ENCODE measurements around the gene TDRD1.

TDRD1 gene

GRCh38 chr10:114271779-114272167 is 92.6 kb downstream of the TDRD1 start:
- no peak for TF ChIP-seq POLR2A (IDR thresholded peaks at IDR 0.05; ENCODE audit: low read depth, low read length)
- DNase-seq (ENCODE audit: insufficient read length) (no peak), FAIRE-seq (no peak)

GRCh38 chr10:114272696-114273095 is 93.5 kb downstream of the TDRD1 start:
- no peak for FAIRE-seq
- no peak for DNase-seq (ENCODE audit: insufficient read length)
- no peak for TF ChIP-seq TAF1 (IDR thresholded peaks at IDR 0.05; ENCODE audit: borderline replicate concordance, low read depth, low read length)
- TF ChIP-seq POLR2AphosphoS5 (IDR thresholded peaks at IDR 0.05; ENCODE audit: low read depth, low read length) = no peak
- no peak for TF ChIP-seq POLR2A (IDR thresholded peaks at IDR 0.05; ENCODE audit: low read depth, low read length)

DNA sequence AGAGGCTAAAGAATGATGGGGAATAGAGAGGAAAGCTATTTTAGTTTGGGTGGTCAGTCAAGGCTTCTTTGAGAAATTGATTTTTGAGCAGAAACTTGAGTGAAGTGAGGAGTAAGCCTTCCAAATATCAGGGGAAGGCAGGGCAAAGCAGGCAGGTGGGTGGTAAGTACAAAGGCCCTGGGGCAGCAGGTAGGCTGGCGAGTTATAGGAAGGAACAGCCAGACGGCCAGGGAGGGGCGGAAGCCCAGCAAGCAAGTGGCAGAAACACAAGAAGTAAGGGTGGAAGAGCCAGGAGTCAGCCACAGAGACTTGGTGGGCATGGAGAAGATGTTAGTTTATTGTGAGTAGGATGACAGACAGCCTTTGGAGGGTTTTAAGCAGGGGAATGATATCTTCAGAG is 94.8 kb downstream of the TDRD1 start:
- FAIRE-seq (no peak), DNase-seq (ENCODE audit: insufficient read length) (no peak)

GRCh38 chr10:114274616-114275453 is 95.7 kb downstream of the TDRD1 start:
- DNase-seq (ENCODE audit: insufficient read length) (no peak), FAIRE-seq (no peak)
- TF ChIP-seq TAF1 (IDR thresholded peaks at IDR 0.05; ENCODE audit: borderline replicate concordance, low read depth, low read length) = no peak

More for the DNA sequence above, 94.8 kb downstream of the TDRD1 start:
- no peak for TF ChIP-seq POLR2A (IDR thresholded peaks at IDR 0.05; ENCODE audit: low read depth, low read length)
- TF ChIP-seq POLR2AphosphoS5 (IDR thresholded peaks at IDR 0.05; ENCODE audit: low read depth, low read length) = no peak
- no peak for TF ChIP-seq TAF1 (IDR thresholded peaks at IDR 0.05; ENCODE audit: borderline replicate concordance, low read depth, low read length)

DNA sequence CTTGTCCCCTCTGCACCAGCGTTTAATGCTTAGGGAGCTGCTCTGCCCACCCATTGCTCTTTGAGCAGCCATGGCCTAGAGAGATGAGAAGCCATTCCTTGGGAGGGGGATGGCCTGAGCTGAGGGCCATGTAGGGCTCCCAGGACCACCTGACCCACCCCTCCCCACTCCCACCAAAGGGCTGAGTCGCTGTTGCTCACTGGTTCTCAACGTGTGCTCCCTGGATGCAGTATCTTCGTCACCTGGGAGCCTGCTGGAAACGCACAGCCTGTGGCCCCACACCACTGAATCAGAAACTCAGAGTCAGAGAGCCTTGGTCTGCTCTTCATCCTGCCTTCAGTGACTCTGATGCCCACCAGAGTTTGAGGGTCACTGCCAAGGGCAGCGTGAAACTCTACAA is 96.9 kb downstream of the TDRD1 start:
- FAIRE-seq (no peak), DNase-seq (ENCODE audit: insufficient read length) (no peak)
- no peak for TF ChIP-seq POLR2AphosphoS5 (IDR thresholded peaks at IDR 0.05; ENCODE audit: low read depth, low read length)
- no peak for TF ChIP-seq TAF1 (IDR thresholded peaks at IDR 0.05; ENCODE audit: borderline replicate concordance, low read depth, low read length)
- no peak for TF ChIP-seq POLR2A (IDR thresholded peaks at IDR 0.05; ENCODE audit: low read depth, low read length)

DNA sequence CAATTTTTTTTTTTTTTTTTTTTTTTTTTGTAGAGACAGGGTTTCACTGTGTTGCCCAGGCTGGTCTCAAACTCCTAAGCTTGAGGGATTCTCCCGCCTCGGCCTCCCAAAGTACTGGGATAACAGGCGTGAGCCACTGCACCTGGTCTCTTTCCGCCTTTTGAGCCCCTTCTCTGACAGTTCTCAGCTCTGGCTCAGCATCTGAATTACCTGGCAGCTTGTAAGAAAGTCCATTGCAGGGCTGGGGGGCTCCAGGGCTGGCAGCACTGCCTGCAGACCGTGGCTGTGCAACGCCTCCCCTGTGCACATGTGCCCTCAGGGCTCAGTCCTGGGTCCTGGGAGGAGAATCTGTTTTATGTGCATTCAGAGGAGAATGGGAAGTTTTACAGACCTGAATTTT is 97.5 kb downstream of the TDRD1 start:
- no peak for TF ChIP-seq POLR2AphosphoS5 (IDR thresholded peaks at IDR 0.05; ENCODE audit: low read depth, low read length)
- TF ChIP-seq POLR2A (IDR thresholded peaks at IDR 0.05; ENCODE audit: low read depth, low read length) = no peak
- DNase-seq (ENCODE audit: insufficient read length) (no peak), FAIRE-seq (no peak)

DNA sequence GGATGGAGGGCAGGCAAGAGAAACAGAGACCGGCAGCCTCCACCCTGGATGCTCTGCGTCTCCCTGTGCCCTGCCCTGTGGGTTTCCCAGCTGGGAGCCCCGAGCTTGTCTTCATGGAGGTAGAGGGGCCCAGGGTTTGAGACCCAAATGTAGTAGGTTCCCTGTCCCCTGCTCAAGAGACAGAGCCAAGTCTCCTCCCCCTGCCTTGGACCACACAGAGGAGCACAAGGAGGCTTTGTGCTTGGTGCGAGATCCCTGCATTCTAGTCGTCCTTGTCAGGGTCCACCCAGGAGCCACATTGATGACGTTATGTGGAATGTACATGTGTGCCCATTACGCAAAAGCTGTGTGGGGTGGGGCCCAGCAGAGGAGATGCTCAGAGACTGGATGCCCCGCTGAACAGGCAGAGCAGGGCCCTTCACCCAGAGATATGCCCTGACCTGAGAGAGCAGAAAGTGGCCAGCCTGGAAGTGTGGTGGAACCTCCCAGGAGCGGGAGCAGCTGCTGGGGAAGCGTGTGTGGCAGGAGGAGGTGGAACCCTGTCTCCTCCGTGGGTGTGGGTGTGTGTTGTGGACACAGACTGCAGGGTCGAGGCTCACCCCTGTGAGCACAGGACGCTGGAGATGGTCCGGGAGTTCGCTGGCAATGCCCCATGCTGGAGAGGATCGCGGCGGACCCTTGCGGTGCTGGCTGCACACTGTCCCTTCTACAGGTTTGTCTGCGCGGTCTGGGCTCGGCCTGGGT is 99.2 kb downstream of the TDRD1 start:
- FAIRE-seq (no peak), DNase-seq (ENCODE audit: insufficient read length) (no peak)
- no peak for TF ChIP-seq POLR2A (IDR thresholded peaks at IDR 0.05; ENCODE audit: low read depth, low read length)
- no peak for TF ChIP-seq TAF1 (IDR thresholded peaks at IDR 0.05; ENCODE audit: borderline replicate concordance, low read depth, low read length)
- no peak for TF ChIP-seq POLR2AphosphoS5 (IDR thresholded peaks at IDR 0.05; ENCODE audit: low read depth, low read length)

- TF ChIP-seq TAF1 (IDR thresholded peaks at IDR 0.05; ENCODE audit: borderline replicate concordance, low read depth, low read length) = no peak
- TF ChIP-seq POLR2AphosphoS5 (IDR thresholded peaks at IDR 0.05; ENCODE audit: low read depth, low read length) = no peak
- no peak for TF ChIP-seq POLR2A (IDR thresholded peaks at IDR 0.05; ENCODE audit: low read depth, low read length)
- DNase-seq (ENCODE audit: insufficient read length) = no peak
- FAIRE-seq = no peak
These were observed 99.7 kb downstream of the TDRD1 start for GRCh38 chr10:114278884-114279191.

DNA sequence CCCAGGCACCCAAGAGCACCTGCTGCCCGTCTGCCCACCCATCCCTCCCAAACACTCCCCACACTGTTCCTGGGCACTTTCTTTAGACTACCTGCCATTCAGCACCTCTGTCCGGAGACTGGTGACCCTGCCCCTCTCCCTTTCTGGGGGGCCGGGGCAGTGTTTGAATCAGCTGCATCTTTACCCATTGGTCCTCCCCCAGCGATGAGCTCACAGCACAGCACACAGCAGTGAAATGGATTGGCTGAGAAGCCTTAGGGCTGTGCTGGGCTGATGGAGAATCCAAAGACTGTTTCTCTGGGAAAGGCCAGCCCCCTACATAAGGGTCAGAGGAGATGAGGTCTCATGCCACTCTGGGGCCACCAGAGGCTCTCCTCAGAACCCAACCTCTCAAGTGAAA is 100.1 kb downstream of the TDRD1 start:
- FAIRE-seq (no peak), DNase-seq (ENCODE audit: insufficient read length) (no peak)
- TF ChIP-seq TAF1 (IDR thresholded peaks at IDR 0.05; ENCODE audit: borderline replicate concordance, low read depth, low read length) = no peak
- TF ChIP-seq POLR2A (IDR thresholded peaks at IDR 0.05; ENCODE audit: low read depth, low read length) = no peak
- no peak for TF ChIP-seq POLR2AphosphoS5 (IDR thresholded peaks at IDR 0.05; ENCODE audit: low read depth, low read length)

- no peak for DNase-seq (ENCODE audit: insufficient read length)
- FAIRE-seq = no peak
- TF ChIP-seq POLR2A (IDR thresholded peaks at IDR 0.05; ENCODE audit: low read depth, low read length) = no peak
- no peak for TF ChIP-seq TAF1 (IDR thresholded peaks at IDR 0.05; ENCODE audit: borderline replicate concordance, low read depth, low read length)
- TF ChIP-seq POLR2AphosphoS5 (IDR thresholded peaks at IDR 0.05; ENCODE audit: low read depth, low read length) = no peak
These were observed 100.9 kb downstream of the TDRD1 start for GRCh38 chr10:114279901-114280644.

- no peak for DNase-seq (ENCODE audit: insufficient read length)
- TF ChIP-seq TAF1 (IDR thresholded peaks at IDR 0.05; ENCODE audit: borderline replicate concordance, low read depth, low read length) (no peak), POLR2AphosphoS5 (IDR thresholded peaks at IDR 0.05; ENCODE audit: low read depth, low read length) (no peak), POLR2A (IDR thresholded peaks at IDR 0.05; ENCODE audit: low read depth, low read length) (no peak)
- no peak for FAIRE-seq
These were observed 101.9 kb downstream of the TDRD1 start for GRCh38 chr10:114281006-114281405.

DNA sequence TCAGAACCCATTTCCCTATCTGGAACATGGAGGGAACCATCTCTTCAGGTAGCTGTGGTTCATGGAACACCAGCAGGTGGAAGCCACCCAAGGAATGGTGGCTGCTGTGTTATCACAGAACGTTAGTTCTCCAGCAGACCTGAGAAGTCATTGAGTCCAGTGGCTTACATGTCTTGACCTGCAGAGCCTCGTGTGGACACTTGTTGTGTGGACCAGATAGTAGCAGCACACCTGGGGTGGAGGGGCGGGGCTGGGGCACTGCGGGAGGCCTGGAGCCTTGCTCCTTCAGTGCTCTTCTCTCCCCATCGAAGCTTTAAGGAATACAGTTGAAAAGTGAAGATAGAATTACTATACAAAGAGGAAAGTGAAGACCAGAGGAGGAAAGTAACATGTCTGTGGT is 102.3 kb downstream of the TDRD1 start:
- DNase-seq (ENCODE audit: insufficient read length) = no peak
- TF ChIP-seq TAF1 (IDR thresholded peaks at IDR 0.05; ENCODE audit: borderline replicate concordance, low read depth, low read length) = no peak
- FAIRE-seq = no peak
